ENCODE data around the gene CCDC27. TPM values are rescaled to one million over a fixed set of nuclear protein-coding genes. Genes with fewer than 3 reads are reported as not detected.

The CCDC27 gene
- total RNA-seq, 1 donor from 2014 or later: not detected

DNA sequence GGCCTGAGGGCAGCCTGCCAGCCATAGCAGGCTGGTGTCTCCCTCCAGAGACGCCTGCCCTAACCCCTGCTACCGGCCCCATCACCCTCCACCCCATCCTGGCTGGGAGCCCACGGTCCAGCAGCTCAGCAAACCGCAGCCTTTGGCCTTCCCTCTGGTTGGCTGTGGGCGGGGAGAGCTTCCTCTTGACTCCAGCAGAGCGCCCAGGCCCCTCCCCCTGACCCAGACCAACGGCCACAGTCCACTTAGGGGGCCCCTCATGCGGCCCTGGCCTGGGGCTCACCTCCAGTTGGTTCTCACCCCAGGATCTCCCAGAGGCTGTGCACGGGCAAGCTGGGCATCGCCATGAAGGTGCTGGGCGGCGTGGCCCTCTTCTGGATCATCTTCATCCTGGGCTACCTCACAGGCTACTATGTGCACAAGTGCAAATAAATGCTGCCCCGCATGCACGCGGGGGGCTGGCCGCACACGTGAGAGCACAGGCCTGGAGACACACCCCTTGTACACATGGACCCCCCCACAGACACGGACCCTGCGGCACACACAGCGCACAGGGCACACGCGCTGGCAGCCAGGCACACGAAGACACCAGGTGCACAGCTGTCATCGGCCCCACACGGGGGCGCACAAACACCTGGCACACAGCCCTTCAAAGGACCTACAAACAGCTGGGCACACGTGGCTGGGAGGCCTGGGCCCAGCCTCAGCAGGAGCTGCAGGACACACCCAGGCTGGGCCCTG lies 23.4 kb downstream of the CCDC27 start:
- Mint-ChIP-seq H3K4me3 (no peak overlapping the region), H3K36me3 (peaks cover 12% of the 10 kb centered on the region), H3K27me3 (ENCODE audit: insufficient read depth, low read depth) (peaks cover 8% of the 10 kb centered on the region), H3K9me3 (no peaks in the 10 kb centered on the region), H3K4me1 (peaks cover 27% of the 10 kb centered on the region), H3K27ac (peak overlapping the region; percentile 37)
- Histone ChIP-seq H3K27ac (no peak overlapping the region), H4K20me1 (ENCODE audit: low read depth) (peaks cover 4% of the 10 kb centered on the region), H3K79me2 (ENCODE audit: low read depth) (no peaks in the 10 kb centered on the region), H2AFZ (replicated peaks) (no peak overlapping the region), H3F3A (ENCODE audit: low read depth) (peaks cover 5% of the 10 kb centered on the region), H3K4me1 (peaks cover 14% of the 10 kb centered on the region), H3K9ac (no peak overlapping the region), H3K27me3 (peaks cover 20% of the 10 kb centered on the region), H3K9me3 (ENCODE audit: low read depth) (no peaks in the 10 kb centered on the region), H3K4me3 (no peak overlapping the region), H3K36me3 (no peaks in the 10 kb centered on the region), H3K4me2 (peak overlapping the region; percentile 43)
- no peak for TF ChIP-seq EZH2 (IDR thresholded peaks at IDR 0.05)
- TF ChIP-seq EZH2phosphoT487 (IDR thresholded peaks at IDR 0.05): no peak
- TF ChIP-seq, protein P1, sequence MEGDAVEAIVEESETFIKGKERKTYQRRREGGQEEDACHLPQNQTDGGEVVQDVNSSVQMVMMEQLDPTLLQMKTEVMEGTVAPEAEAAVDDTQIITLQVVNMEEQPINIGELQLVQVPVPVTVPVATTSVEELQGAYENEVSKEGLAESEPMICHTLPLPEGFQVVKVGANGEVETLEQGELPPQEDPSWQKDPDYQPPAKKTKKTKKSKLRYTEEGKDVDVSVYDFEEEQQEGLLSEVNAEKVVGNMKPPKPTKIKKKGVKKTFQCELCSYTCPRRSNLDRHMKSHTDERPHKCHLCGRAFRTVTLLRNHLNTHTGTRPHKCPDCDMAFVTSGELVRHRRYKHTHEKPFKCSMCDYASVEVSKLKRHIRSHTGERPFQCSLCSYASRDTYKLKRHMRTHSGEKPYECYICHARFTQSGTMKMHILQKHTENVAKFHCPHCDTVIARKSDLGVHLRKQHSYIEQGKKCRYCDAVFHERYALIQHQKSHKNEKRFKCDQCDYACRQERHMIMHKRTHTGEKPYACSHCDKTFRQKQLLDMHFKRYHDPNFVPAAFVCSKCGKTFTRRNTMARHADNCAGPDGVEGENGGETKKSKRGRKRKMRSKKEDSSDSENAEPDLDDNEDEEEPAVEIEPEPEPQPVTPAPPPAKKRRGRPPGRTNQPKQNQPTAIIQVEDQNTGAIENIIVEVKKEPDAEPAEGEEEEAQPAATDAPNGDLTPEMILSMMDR (IDR thresholded peaks at IDR 0.05): peak; percentile 59
- DNase-seq (ENCODE audit: low spot score): peak; percentile 72

- H4K20me1 ChIP-seq (ENCODE audit: low read depth): peaks cover 4% of the 10 kb centered on the region
- no peak for DNase-seq (ENCODE audit: low spot score)
- peaks cover 13% of the 10 kb centered on the region for H3K27me3 ChIP-seq
- no peak overlapping the region for H3K4me3 ChIP-seq
- peak overlapping the region; percentile 69 for H3K27ac Mint-ChIP-seq
- no peaks in the 10 kb centered on the region for H3K9me3 ChIP-seq (ENCODE audit: low read depth)
- H3K4me1 ChIP-seq: peaks cover 14% of the 10 kb centered on the region
- no peak overlapping the region for H3K4me2 ChIP-seq
- no peaks in the 10 kb centered on the region for H3K9me3 Mint-ChIP-seq
- no peaks in the 10 kb centered on the region for H3K36me3 ChIP-seq
- H3K4me3 Mint-ChIP-seq: no peak overlapping the region
- no peak overlapping the region for H3K9ac ChIP-seq
- H3K27ac ChIP-seq: no peak overlapping the region
- peaks cover 5% of the 10 kb centered on the region for H3F3A ChIP-seq (ENCODE audit: low read depth)
- TF ChIP-seq, protein P1 (IDR thresholded peaks at IDR 0.05): no peak
- TF ChIP-seq EZH2 (IDR thresholded peaks at IDR 0.05): no peak
- TF ChIP-seq EZH2phosphoT487 (IDR thresholded peaks at IDR 0.05): no peak
- peaks cover 15% of the 10 kb centered on the region for H3K36me3 Mint-ChIP-seq
- H2AFZ ChIP-seq (replicated peaks): no peak overlapping the region
- H3K79me2 ChIP-seq (ENCODE audit: low read depth): no peaks in the 10 kb centered on the region
- peaks cover 20% of the 10 kb centered on the region for H3K4me1 Mint-ChIP-seq
- H3K27me3 Mint-ChIP-seq (ENCODE audit: insufficient read depth, low read depth): peaks cover 8% of the 10 kb centered on the region
These were observed 24.1 kb downstream of the CCDC27 start for GRCh38 chr1:3776231-3776961.

- Histone ChIP-seq H3K36me3 (no peaks in the 10 kb centered on the region), H3F3A (ENCODE audit: low read depth) (peaks cover 5% of the 10 kb centered on the region), H3K27ac (no peak overlapping the region), H4K20me1 (ENCODE audit: low read depth) (peaks cover 4% of the 10 kb centered on the region), H3K9me3 (ENCODE audit: low read depth) (no peaks in the 10 kb centered on the region), H3K79me2 (ENCODE audit: low read depth) (no peaks in the 10 kb centered on the region), H3K4me1 (peaks cover 14% of the 10 kb centered on the region), H3K27me3 (peaks cover 10% of the 10 kb centered on the region), H3K4me2 (no peak overlapping the region), H3K4me3 (no peak overlapping the region), H3K9ac (no peak overlapping the region), H2AFZ (replicated peaks) (no peak overlapping the region)
- peaks cover 5% of the 10 kb centered on the region for H3K27me3 Mint-ChIP-seq (ENCODE audit: insufficient read depth, low read depth)
- H3K36me3 Mint-ChIP-seq: peaks cover 16% of the 10 kb centered on the region
- peak overlapping the region; percentile 58 for H3K4me3 Mint-ChIP-seq
- peaks cover 15% of the 10 kb centered on the region for H3K4me1 Mint-ChIP-seq
- DNase-seq (ENCODE audit: low spot score): no peak
- TF ChIP-seq EZH2 (IDR thresholded peaks at IDR 0.05) (no peak), EZH2phosphoT487 (IDR thresholded peaks at IDR 0.05) (no peak)
- TF ChIP-seq, protein P1 (IDR thresholded peaks at IDR 0.05): no peak
- H3K27ac Mint-ChIP-seq: peak overlapping the region; percentile 60
- H3K9me3 Mint-ChIP-seq: no peaks in the 10 kb centered on the region
These were observed 24.9 kb downstream of the CCDC27 start for GRCh38 chr1:3777078-3777547.

All from neural progenitor cell (in vitro differentiated cells).